GM10266 (cell line): ENCODE data around the gene TRIM2.

ENCODE experiments used
- DNase-seq: peaks from one replicate; pipeline ENCODE4 v3.0.0; 2012; ENCODE audit errors: extremely low spot score
- CTCF ChIP-seq: IDR thresholded peaks from 2 replicates; pipeline ENCODE4 v1.5.1; 2012; ENCODE audit warnings: mild to moderate bottlenecking, low read depth; ENCODE audit not compliant: control insufficient read depth, insufficient read depth; ENCODE audit errors: missing control alignments

Gene TRIM2

GRCh38 chr4:153222707-153223426 is 18.6 kb downstream of the TRIM2 start:
- DNase-seq, result peak; percentile 51
- no peak for TF ChIP-seq CTCF

- no peak for DNase-seq
- no peak for TF ChIP-seq CTCF
Measured at GRCh38 chr4:153223427-153223801, 19.2 kb downstream of the TRIM2 start.

- TF ChIP-seq CTCF, result no peak
- no peak for DNase-seq
Measured at GRCh38 chr4:153223930-153224329, 19.7 kb downstream of the TRIM2 start.

GRCh38 chr4:153224474-153224873 is 20.2 kb downstream of the TRIM2 start:
- TF ChIP-seq CTCF, result no peak
- DNase-seq, result no peak

GRCh38 chr4:153227469-153228075 is 23.3 kb downstream of the TRIM2 start:
- TF ChIP-seq CTCF, result no peak
- DNase-seq, result no peak

GRCh38 chr4:153228512-153229140 is 24.4 kb downstream of the TRIM2 start:
- DNase-seq, result no peak

More at GRCh38 chr4:153228512-153229140, 24.4 kb downstream of the TRIM2 start:
- no peak for TF ChIP-seq CTCF
